ENCODE measurements around the gene SAMD5.

GRCh38 chr6:147578159-147578558 lies 69.7 kb downstream of the SAMD5 start:
- TF ChIP-seq POLR2AphosphoS5 (IDR thresholded peaks at IDR 0.05; ENCODE audit: low read depth, low read length) (no peak), CTCF (IDR thresholded peaks at IDR 0.05) (no peak), SIN3A (IDR thresholded peaks at IDR 0.05; ENCODE audit: borderline replicate concordance, insufficient read depth, low read depth, low read length) (no peak), REST (IDR thresholded peaks at IDR 0.05; ENCODE audit: insufficient read depth in 1 of 2, low read depth in 2 of 2, low read length in 1 of 2) (no peak)

Measured in Panc1 (cell line).